Colonic mucosa (tissue), 4 donors: ENCODE measurements around the gene CAMTA1. TPM values are rescaled to one million over a fixed set of nuclear protein-coding genes. Genes with fewer than 3 reads are reported as not detected.

Source experiments
- DNase-seq: peaks from one replicate; pipeline ENCODE4 v3.0.0-alpha.2; 2020
- H3K27ac ChIP-seq: fragments of 200-600 bp; one replicate; pipeline ENCODE4 v1.8.0; 2021
- H3K27me3 ChIP-seq: fragments of 200-600 bp; one replicate; pipeline ENCODE4 v1.8.0; 2021
- H3K36me3 ChIP-seq: fragments of 200-600 bp; one replicate; pipeline ENCODE4 v1.8.0; 2021
- H3K4me1 ChIP-seq: fragments of 200-600 bp; one replicate; pipeline ENCODE4 v1.8.0; 2021; ENCODE audit warnings: mild to moderate bottlenecking
- H3K4me3 ChIP-seq: fragments of 200-600 bp; one replicate; pipeline ENCODE4 v1.8.0; 2021
- H3K9ac ChIP-seq, 2 donors: one replicate each; pipeline ENCODE4 v1.7.0; 2013; ENCODE audit warnings: control low read depth in 2 of 2, low read depth in 2 of 2, low read length in 2 of 2
- H3K9me3 ChIP-seq: fragments of 200-600 bp; one replicate; pipeline ENCODE4 v1.8.0; 2021
- CTCF ChIP-seq: fragments of 200-600 bp; IDR thresholded peaks from one replicate; pipeline ENCODE4 v1.8.0; 2022; ENCODE audit warnings: antibody characterized with exemption, mild to moderate bottlenecking
- intact Hi-C: fragments of 100-400 bp; cut with DNase I; formaldehyde crosslinking; loops from one replicate; pipeline ENCODE4 v1.14.1; 2022
- total RNA-seq, 2 donors: library from RNA; stranded (reverse); fragmentation: NEBNext Ultra II Directional in 1 of 2; extraction: Animal tissue kit (Norgen Biotek cat#: 25700) in 1 of 2; gene quantifications; one replicate each; pipeline ENCODE4 v1.2.1, GENCODE V29; 2021
- donor health status: healthy.
- donor health status: DM: no; HTN: no; CAD: no.
- donor health status: DM: no; HTN: no; CAD: no.

The CAMTA1 gene
- total RNA-seq, 2 donors from 2014 or later = 76.8 to 92.8 TPM

GRCh38 chr1:7343882-7344281, 558.6 kb downstream of the CAMTA1 start:
- Histone ChIP-seq H3K9me3 (no peaks in the 10 kb centered on the region), H3K9ac (no peak overlapping the region), H3K27ac (no peak overlapping the region), H3K27me3 (no peaks in the 10 kb centered on the region), H3K4me1 (no peaks in the 10 kb centered on the region), H3K36me3 (no peaks in the 10 kb centered on the region), H3K4me3 (no peak overlapping the region)
- DNase-seq = no peak
- intact Hi-C loops = no loop called here
- TF ChIP-seq CTCF = no peak

GRCh38 chr1:7344299-7344698, 559.0 kb downstream of the CAMTA1 start:
- intact Hi-C loops = no loop called here
- Histone ChIP-seq H3K4me1 (no peaks in the 10 kb centered on the region), H3K4me3 (no peak overlapping the region), H3K36me3 (no peaks in the 10 kb centered on the region), H3K27me3 (no peaks in the 10 kb centered on the region), H3K27ac (no peak overlapping the region), H3K9ac (no peak overlapping the region), H3K9me3 (no peaks in the 10 kb centered on the region)
- no peak for TF ChIP-seq CTCF
- no peak for DNase-seq

GRCh38 chr1:7345516-7345915, 560.3 kb downstream of the CAMTA1 start:
- no peak for TF ChIP-seq CTCF
- Histone ChIP-seq H3K9me3 (no peaks in the 10 kb centered on the region), H3K4me1 (no peaks in the 10 kb centered on the region), H3K27me3 (no peaks in the 10 kb centered on the region), H3K27ac (no peak overlapping the region), H3K4me3 (no peak overlapping the region), H3K36me3 (no peaks in the 10 kb centered on the region), H3K9ac (no peak overlapping the region)
- no peak for DNase-seq
- intact Hi-C loops = no loop called here

- no peaks in the 10 kb centered on the region for H3K9me3 ChIP-seq
- TF ChIP-seq CTCF = no peak
- intact Hi-C loops = no loop called here
- H3K36me3 ChIP-seq = no peaks in the 10 kb centered on the region
- H3K9ac ChIP-seq = no peak overlapping the region
- no peak overlapping the region for H3K4me3 ChIP-seq
- H3K27ac ChIP-seq = no peak overlapping the region
- DNase-seq = no peak
- no peaks in the 10 kb centered on the region for H3K27me3 ChIP-seq
- no peaks in the 10 kb centered on the region for H3K4me1 ChIP-seq
Observed at GRCh38 chr1:7346070-7346596, 560.9 kb downstream of the CAMTA1 start.

- intact Hi-C loops = no loop called here
- H3K27me3 ChIP-seq = no peaks in the 10 kb centered on the region
- H3K4me3 ChIP-seq = no peak overlapping the region
- no peaks in the 10 kb centered on the region for H3K4me1 ChIP-seq
- H3K9me3 ChIP-seq = no peaks in the 10 kb centered on the region
- TF ChIP-seq CTCF = no peak
- no peaks in the 10 kb centered on the region for H3K36me3 ChIP-seq
- H3K9ac ChIP-seq = no peak overlapping the region
- DNase-seq = no peak
- no peak overlapping the region for H3K27ac ChIP-seq
Observed at GRCh38 chr1:7346600-7347570, 561.6 kb downstream of the CAMTA1 start.
